Suprapubic skin (tissue), 4 donors: ENCODE results near the gene GRIK4.

Experiments used
- EP300 ChIP-seq: sonication (generic); formaldehyde crosslinking; IDR thresholded peaks from one replicate; pipeline ENCODE4 v1.6.1; 2017; ENCODE audit warnings: antibody characterized with exemption
- POLR2A ChIP-seq, 2 donors: fragments of 450-650 bp; IDR thresholded peaks; one replicate each; pipeline ENCODE4 v1.6.1; 2017; ENCODE audit warnings: antibody characterized with exemption in 2 of 2, mild to moderate bottlenecking in 2 of 2, moderate library complexity in 2 of 2
- POLR2AphosphoS5 ChIP-seq, 3 donors: sonication (generic); formaldehyde crosslinking; IDR thresholded peaks; one replicate each; pipeline ENCODE4 v1.6.1; 2017; ENCODE audit warnings: antibody characterized with exemption in 3 of 3
- TF ChIP-seq, protein P1 (sequence below), 2 donors: fragments of 200-600 bp in 1 of 2; fragments of 450-650 bp in 1 of 2; sonication (generic) in 1 of 2; IDR thresholded peaks; one replicate each; pipeline ENCODE4 v1.5.1; 2016 to 2019; ENCODE audit warnings: antibody characterized with exemption in 2 of 2, mild to moderate bottlenecking in 1 of 2, moderate library complexity in 1 of 2

- TF ChIP-seq, protein P1, sequence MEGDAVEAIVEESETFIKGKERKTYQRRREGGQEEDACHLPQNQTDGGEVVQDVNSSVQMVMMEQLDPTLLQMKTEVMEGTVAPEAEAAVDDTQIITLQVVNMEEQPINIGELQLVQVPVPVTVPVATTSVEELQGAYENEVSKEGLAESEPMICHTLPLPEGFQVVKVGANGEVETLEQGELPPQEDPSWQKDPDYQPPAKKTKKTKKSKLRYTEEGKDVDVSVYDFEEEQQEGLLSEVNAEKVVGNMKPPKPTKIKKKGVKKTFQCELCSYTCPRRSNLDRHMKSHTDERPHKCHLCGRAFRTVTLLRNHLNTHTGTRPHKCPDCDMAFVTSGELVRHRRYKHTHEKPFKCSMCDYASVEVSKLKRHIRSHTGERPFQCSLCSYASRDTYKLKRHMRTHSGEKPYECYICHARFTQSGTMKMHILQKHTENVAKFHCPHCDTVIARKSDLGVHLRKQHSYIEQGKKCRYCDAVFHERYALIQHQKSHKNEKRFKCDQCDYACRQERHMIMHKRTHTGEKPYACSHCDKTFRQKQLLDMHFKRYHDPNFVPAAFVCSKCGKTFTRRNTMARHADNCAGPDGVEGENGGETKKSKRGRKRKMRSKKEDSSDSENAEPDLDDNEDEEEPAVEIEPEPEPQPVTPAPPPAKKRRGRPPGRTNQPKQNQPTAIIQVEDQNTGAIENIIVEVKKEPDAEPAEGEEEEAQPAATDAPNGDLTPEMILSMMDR (IDR thresholded peaks at IDR 0.05): no peak
- TF ChIP-seq POLR2A (IDR thresholded peaks at IDR 0.05): no peak
- TF ChIP-seq POLR2AphosphoS5 (IDR thresholded peaks at IDR 0.05): no peak
- no peak for TF ChIP-seq EP300
These were observed 417.5 kb downstream of the GRIK4 start for GRCh38 chr11:120929090-120929489.
